ENCODE data around the gene MPP3. TPM values are rescaled to one million over a fixed set of nuclear protein-coding genes. Genes with fewer than 3 reads are reported as not detected.

MPP3 gene, protein sequence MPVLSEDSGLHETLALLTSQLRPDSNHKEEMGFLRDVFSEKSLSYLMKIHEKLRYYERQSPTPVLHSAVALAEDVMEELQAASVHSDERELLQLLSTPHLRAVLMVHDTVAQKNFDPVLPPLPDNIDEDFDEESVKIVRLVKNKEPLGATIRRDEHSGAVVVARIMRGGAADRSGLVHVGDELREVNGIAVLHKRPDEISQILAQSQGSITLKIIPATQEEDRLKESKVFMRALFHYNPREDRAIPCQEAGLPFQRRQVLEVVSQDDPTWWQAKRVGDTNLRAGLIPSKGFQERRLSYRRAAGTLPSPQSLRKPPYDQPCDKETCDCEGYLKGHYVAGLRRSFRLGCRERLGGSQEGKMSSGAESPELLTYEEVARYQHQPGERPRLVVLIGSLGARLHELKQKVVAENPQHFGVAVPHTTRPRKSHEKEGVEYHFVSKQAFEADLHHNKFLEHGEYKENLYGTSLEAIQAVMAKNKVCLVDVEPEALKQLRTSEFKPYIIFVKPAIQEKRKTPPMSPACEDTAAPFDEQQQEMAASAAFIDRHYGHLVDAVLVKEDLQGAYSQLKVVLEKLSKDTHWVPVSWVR
- 10 to 100 TPM in 2 of 4 donors, 1 to 10 TPM in 2; 1.6 to 16.1 (median 10.5) TPM for total RNA-seq

DNA sequence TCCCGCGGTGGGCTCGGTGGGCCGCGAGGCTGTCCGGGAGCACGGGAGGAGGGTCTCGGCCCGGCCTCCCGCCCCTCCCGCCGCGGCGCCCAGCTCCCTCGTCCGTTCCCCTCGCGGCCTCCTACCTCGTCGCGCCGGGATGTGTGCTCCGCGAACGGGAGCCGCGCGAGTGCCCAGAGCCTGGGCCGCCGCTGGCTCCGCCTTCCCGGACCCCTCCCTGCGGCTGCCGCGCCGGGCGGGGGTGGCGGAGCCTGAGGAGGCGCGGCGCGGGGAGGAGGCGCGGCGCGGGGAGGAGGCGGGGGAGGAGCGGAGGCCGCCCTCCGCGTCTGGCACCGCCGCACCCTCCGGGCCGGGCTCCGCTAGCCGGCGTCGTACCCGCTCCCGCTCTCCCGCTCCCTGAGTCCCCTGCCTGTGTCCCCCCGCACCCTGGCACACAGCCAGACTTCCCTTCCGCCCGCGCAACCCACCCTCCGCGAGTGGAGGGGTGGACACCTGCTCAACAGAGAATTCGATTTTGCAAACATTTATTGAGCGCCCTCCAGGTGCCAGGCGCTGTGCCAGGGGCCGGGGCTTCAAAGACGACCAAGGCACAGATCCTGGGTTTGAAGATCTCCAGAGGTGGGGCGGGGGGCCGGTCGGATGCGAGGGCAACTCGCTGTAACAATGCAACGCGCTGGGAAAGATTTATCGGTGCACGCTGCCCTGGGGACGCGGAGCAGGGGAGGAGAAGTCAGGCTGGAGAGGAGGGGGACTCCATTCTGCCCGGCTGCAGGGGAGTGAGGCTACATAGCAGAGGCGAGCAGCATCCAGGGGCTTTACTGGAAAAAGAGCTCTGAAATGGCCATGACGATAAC, at the start of gene MPP3:
Gene MPP3, minus strand, starts transcription at position 171 of the 854 bp plus-strand sequence. CDS start 1,240 bp downstream, outside the sequence.
- Histone ChIP-seq H3K27ac (peak within 1 kb of the TSS in 2 of 4 donors; percentile 30 to 47), H3K36me3 (no peaks in the 10 kb centered on the region), H3K4me3 (peak within 1 kb of the TSS; percentile 45 to 74 (median 67)), H3K4me1 (peaks cover 0 to 15% (median 8%) of the 10 kb centered on the region in 4 donors), H3K27me3 (no peaks in the 10 kb centered on the region), H3K9me3 (no peaks in the 10 kb centered on the region)
- peak in 2 of 3 donors; percentile 73 to 85 for DNase-seq
- no peak for TF ChIP-seq POLR2A (IDR thresholded peaks at IDR 0.05)
- TF ChIP-seq, protein P1, sequence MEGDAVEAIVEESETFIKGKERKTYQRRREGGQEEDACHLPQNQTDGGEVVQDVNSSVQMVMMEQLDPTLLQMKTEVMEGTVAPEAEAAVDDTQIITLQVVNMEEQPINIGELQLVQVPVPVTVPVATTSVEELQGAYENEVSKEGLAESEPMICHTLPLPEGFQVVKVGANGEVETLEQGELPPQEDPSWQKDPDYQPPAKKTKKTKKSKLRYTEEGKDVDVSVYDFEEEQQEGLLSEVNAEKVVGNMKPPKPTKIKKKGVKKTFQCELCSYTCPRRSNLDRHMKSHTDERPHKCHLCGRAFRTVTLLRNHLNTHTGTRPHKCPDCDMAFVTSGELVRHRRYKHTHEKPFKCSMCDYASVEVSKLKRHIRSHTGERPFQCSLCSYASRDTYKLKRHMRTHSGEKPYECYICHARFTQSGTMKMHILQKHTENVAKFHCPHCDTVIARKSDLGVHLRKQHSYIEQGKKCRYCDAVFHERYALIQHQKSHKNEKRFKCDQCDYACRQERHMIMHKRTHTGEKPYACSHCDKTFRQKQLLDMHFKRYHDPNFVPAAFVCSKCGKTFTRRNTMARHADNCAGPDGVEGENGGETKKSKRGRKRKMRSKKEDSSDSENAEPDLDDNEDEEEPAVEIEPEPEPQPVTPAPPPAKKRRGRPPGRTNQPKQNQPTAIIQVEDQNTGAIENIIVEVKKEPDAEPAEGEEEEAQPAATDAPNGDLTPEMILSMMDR (IDR thresholded peaks at IDR 0.05) = no peak

DNA sequence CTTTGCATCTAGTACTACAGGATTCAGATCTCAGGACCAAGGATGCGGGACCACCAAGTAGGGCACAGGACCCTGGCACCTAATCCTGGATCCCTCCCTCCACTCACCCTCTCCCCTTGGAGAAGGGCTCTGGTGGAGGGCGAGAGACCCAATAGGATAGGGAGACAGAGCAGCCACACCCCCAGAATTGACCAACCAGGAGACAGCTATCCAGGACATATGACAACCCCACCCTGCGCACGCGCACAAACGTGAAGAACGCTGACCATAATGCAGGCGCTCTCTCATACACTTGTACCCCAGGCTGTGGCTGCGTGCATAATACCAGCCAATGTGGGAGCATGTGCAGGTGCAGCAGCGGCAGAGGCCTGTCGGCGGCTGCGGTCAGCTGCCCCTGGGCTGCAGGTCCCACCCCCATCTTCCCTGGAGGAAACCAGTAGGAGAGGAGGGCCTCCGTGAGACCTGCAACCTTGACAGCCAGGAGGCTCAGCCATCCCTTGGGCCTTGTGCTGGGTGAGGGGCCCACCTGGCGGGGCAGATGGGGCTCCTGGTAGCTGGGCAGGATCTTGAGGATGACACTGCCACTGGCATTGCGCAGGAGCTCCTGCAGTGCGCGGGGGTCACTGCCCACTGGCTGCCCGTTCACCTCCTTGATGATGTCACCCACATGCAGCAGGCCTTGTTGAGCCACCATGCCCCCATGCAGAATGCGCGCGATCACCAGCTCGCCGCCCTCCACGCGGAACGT, 49.0 kb upstream of the MPP3 start:
- DNase-seq = no peak
- TF ChIP-seq POLR2A (IDR thresholded peaks at IDR 0.05) = no peak
- TF ChIP-seq, protein P1 (IDR thresholded peaks at IDR 0.05) = no peak
- Histone ChIP-seq H3K27ac (no peak overlapping the region), H3K36me3 (no peaks in the 10 kb centered on the region), H3K4me1 (peaks cover 0 to 10% (median 0%) of the 10 kb centered on the region in 4 donors), H3K9me3 (no peaks in the 10 kb centered on the region), H3K27me3 (no peaks in the 10 kb centered on the region), H3K4me3 (no peak overlapping the region)

DNA sequence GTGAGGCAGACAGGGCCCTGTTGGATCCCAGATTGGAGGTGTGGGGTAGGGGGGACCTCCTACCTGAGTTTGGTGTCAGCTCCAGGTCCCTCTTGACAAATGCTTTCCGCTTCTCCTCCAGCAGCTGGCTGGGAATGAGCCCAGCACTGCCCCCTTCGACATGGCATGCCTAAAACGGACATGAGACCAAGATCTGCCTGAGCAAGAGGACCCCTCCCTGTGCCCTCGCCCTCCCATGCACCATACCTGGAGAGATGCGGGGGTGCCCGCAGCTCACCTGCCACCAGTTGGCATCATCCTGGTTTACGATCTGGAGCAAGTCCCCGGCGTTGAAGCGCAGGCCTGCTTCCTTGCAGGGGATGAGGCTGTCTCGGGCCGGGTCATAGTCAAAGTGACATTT, 48.2 kb upstream of the MPP3 start:
- Histone ChIP-seq H3K27me3 (no peaks in the 10 kb centered on the region), H3K27ac (no peak overlapping the region), H3K9me3 (no peaks in the 10 kb centered on the region), H3K4me1 (peaks cover 0 to 10% (median 0%) of the 10 kb centered on the region in 4 donors), H3K4me3 (no peak overlapping the region), H3K36me3 (no peaks in the 10 kb centered on the region)
- DNase-seq = no peak
- no peak for TF ChIP-seq POLR2A (IDR thresholded peaks at IDR 0.05)
- TF ChIP-seq, protein P1 (IDR thresholded peaks at IDR 0.05) = no peak

DNA sequence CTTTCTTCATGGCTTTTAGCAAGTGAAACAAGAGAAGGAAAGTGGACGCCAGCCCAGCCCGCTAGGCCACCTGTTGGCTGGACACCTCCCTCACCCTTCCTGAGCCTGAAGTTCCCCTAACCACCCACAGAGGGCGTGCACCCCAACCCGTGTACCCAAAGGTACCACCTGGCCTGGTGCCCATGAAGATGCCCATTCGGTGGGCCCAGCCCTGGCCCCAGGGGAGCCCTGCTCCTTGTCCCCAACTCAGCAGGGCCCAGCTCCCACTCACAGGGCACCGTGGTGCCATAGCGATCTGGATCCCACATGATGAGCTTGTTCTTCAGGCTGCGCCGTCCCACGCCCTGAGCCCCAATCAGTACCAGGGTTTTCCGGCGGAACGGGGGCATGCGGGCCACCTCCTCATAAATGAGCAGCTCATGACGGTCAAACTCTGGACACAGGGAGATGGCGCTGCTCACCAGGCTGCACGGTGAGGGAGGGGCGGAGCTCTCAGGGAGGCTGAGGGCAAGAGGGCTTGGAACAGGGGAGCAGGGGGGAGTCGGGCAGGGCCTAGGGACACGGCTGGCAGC, 47.6 kb upstream of the MPP3 start:
- DNase-seq = peak; percentile 19 to 73 (median 66)
- Histone ChIP-seq H3K4me1 (peaks cover 0 to 10% (median 0%) of the 10 kb centered on the region in 4 donors), H3K4me3 (no peak overlapping the region), H3K27me3 (no peaks in the 10 kb centered on the region), H3K27ac (no peak overlapping the region), H3K9me3 (no peaks in the 10 kb centered on the region), H3K36me3 (no peaks in the 10 kb centered on the region)
- no peak for TF ChIP-seq POLR2A (IDR thresholded peaks at IDR 0.05)
- TF ChIP-seq, protein P1 (IDR thresholded peaks at IDR 0.05) = peak in 5 of 6 experiments; percentile 48 to 74 (median 69)
